MV-4-11 (cell line): ENCODE data around the gene MAP7.
"Not testable (repeated sequence)": the region's sequence is repeated elsewhere in the genome, so short reads cannot be mapped to it uniquely, and the experiment has no call there.

ENCODE experiments used
- DNase-seq: peaks from one replicate; lab custom pipeline; 2025; lab: John Stamatoyannopoulos, UW

Gene MAP7

DNA sequence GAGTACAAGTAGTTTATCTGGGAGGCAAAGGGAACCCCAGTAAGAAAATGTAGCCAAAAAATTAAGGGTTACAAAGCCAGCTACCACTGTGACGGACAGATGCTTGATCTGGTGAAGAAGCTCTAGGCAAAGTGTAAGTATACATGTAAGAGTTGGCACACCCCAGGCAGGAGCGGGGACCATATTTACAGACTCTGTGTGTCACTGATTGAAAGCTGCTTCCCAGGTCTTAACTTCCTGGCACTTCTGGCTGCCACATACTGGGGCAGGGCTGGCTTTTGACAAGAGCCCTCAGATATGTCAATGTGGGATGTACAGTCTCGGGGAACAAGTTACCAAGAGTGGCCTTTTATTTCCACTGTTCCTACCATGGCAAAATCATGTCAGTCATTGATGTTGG, 212.6 kb downstream of the MAP7 start:
- no peak for DNase-seq

DNA sequence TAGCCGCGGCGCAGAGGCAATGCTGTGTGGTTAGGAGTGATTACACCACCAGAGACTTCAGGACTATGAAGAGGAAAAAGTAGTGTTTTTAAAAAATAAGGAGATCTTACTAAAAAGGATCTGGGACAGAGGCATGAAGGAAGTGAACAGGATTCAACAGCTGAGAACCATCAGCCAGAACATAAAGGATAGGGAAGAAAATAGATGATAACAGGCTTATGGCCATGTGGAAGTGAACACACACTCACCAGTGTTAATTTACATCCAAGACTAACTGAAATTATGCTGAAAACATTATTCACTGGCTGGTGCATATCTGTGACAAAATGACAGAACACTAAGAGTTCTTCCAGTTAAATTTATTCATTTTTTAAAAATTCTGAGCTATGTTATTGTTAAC, 213.1 kb downstream of the MAP7 start:
- no peak for DNase-seq

DNA sequence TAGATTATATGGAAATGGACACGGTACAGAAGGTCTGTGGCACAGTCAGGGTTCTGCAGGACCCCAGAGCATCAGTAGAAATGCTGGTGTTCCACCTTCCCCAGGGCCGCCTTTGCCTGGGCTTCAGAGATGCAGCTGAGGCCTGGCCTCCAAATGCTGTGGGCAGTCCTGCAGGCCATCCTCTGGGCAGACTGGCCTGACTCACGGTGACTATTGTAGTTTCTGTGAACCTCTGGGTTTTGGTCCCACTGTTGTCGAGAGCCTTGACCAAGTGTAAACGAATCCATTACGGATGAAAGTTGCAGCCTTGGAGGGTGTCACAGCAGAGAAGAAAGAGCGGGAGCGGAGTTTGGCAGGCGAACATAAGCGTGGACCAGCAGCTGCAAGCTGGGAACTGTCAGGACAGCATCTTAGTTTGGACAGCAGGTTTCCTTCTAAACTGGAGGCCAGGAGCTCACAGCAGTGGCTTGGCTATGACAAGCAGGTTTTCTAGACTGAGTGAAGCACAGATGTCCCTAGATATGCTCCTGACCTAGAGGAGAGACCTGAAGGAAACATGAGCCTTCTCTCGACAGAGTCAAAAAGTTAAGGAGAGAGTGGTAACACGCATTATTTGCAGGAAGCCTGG, 214.4 kb downstream of the MAP7 start:
- DNase-seq, result no peak

DNA sequence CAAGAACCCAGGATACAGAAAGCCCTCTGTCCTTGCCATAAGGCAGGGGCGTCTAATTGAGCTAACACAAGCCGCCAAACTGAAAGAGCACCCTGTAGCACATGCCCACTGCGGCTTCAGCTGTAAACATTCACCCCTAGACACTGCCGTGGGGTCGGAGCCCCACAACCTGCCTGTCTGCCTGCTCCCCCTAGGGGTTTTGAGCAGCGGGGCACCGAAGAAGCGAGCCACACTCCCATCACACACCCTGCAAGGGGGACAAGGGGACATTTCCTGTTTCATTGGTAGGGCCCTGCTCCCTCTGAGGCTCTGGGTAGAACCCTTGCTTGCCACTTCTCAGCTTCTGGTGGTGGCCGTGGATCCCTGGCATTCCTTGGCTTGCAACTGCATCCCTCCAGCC, 215.4 kb downstream of the MAP7 start:
- DNase-seq, result no peak

DNA sequence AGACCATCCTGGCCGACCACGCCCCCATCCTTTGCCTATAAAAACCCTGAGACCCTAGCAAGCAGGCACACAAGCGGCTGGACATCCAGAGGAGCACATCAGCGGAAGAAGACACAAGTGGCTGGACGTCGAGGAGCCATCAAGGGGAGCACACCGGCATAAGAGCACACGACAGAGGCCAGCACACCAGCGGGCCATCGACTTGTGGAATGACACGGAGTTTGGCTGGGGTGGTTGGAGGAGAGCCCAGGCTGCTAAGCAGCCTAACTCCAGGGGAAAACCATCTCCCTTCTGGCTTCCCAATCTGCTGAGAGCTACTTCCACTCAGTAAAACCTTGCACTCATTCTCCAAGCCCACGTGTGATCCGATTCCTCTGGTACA, 215.8 kb downstream of the MAP7 start:
- no peak for DNase-seq

DNA sequence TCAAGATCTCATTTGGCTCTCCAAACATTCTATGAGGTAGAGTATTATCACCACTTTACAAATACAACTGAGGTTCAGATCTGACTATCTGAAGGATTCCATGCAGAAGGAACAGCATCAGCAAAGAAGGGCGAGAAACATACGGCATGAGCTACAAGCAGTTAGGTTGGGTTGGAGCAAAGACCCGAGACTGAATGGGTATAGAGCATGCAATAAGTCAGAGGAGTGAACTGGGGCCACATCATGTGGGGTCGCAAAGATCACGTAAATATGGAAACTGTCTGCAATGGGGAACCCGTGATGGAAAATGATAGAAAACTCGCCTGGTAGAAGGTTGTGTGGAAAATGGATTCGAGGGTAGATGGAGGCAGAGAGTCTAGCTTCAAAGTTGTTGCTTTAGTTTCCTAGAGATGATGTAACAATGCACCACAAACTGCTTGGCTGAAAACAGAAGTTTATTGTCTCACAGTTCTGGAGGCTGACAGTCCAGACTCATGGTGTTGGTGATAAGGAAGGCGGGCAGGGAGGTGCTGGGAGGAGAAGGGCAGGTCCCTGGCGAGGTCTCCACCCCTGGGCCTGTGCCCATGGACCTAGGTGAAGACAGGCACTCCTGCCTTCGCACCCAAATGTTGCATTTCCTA, 216.3 kb downstream of the MAP7 start:
- DNase-seq, result no peak

DNA sequence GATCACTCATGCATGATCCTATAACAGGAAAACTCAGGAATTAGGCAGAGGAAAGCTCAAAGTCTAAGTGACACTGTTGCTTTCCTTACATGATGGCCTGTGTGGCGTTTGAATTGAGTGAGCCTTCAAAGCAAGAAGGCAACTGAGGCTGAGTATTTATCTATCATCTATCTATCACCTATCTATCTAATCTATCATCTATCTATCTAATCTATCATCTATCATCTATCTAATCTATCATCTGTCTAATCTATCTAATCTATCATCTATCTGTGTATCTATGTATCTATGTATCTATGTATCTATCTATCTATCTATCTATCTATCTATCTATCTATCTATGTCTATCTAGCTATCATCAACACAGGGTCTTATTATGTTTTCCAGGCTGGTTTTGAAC, 218.8 kb downstream of the MAP7 start:
- no peak for DNase-seq

DNA sequence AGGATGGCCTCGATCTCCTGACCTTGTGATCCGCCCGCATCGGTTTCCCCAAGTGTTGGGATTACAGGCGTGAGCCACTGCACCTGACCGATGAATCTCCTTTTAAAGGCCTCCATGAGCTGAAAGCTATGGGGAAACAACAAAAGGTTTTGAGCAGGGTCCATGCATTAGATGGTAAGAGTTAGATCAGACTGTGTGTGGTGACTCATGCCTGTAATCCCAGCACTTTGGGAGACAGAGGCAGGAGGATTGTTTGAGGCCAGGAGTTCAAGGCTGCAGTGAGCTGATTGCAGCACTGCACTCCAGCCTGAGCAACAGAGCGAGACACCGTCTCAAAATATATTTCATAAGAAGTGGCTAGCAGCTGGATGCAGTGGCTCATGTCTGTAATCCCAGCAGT, 219.6 kb downstream of the MAP7 start:
- no peak for DNase-seq

DNA sequence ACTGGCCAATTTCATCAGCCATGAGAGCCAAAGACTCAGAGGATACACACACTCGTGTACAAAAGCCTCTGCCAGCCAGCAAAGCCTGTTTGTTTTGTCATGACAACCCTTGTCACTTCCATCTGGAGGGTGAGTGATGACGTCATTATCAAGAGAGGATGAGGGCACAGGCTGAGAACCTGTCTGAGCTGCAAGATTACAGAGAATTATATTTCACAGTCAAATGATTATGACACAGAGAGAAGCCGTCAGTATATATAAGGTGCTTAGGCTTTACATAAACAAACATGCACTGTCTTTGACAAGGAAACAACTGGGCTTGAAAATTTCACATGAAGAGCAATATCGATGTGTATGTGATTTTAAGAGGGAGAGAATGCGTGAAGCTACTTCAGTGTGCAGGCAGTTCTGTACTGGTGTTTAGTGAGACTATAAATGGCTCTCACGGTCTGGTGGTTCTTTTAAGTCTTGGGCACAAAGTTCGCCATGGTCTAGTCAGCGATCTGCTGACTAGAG, 224.1 kb downstream of the MAP7 start:
- DNase-seq, result no peak

DNA sequence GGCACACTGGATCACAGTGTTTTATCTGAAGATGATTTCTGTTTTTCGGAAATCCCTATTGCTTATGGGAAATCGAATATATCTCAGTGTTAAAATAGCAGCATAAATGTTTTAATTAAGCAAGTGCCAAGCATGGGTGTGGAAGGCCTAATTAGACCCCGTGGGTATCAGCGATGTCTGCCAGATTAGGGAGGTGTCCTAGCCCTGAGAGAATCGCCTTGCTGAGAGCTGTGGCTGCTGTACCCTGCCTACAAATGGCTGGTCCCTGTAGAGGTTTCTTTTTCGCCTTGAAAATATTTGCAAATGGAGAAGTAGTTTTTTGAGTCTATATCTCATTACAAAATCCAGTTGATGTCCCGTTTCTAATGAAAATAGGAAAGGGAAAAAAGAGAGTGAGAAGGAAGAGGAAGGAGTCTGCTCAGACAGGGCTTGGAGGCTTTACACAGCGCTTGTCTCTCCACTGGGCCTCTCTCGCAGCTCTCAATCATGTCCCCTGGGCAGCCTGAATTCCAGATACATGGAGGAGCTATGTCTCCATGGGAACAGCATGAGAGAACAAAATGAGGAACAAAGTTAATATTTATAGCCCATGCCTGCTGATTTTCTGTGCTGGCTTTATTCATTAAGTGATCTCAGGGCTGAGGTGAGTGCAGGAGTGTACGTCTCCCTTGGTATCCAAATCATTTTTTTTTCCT, 225.4 kb downstream of the MAP7 start:
- DNase-seq, result peak; percentile 14

DNA sequence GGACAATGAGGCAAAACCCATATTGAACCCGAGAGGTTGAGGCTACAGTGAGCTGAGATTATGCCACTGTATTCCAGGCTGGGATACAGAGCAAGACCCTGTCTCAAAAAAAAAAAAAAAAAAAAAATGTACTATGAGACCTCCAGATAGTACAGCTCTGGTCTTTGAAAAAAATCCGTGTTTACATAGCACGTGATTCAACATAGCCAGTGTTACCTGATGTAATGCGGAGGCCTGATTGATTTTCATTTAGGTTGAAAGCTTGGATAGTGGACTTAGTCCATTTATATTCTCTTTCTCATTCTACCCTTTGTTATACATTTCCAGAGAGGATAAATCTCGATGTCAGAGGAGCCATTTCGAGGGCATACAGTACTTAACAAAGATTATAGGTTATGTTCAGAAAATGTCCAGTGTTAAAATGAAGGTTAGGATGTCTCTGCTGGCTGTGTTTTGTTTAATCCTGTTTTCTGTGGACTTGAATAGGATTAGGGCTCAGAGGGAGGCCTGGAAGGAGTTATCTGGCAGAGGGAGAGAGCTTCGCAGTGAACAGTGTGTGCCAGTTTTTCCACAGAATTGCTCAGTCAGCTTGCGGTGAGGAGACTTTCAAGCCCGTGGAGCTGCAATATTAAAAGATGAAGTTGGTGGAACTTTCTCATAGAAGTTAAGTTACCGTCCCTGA, 226.7 kb downstream of the MAP7 start:
- DNase-seq, result no peak

DNA sequence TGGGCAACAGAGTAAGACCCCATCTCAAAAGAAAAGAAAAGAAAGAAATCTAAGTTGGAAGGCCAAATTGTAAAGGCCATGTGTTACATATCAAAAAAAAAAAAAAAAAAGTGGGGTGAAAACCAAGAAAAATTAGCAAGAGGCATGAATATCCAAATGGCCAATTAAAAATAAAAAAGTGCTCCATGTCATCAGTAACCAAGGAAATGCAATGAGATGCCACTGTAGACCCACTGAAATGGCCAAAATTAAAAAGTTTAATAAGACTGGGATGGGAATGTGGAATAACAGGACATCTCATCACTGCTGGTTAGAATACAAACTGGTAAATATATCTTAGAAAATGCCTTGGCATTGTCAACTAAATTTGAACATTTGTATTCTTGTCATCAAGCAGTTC, 230.5 kb downstream of the MAP7 start:
- no peak for DNase-seq

DNA sequence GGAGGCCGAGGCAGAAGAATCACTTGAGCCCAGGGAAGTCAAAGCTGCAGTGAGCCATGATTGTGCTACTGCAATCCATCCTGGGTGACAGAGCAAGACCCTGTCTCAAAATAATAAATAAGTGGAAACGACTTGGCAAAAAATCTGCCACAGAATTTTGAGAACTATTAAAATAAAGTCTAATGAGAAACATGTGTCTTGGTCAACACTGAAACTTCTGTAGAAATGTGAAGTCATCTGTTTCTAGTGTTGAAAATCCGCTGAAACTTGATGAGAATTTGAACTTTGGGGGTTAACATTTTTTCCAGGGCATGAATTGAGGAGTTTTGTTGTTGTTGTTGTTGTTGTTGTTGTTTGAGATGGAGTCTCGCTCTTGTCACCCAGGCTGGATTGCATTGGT, 231.5 kb downstream of the MAP7 start:
- DNase-seq, result no peak

DNA sequence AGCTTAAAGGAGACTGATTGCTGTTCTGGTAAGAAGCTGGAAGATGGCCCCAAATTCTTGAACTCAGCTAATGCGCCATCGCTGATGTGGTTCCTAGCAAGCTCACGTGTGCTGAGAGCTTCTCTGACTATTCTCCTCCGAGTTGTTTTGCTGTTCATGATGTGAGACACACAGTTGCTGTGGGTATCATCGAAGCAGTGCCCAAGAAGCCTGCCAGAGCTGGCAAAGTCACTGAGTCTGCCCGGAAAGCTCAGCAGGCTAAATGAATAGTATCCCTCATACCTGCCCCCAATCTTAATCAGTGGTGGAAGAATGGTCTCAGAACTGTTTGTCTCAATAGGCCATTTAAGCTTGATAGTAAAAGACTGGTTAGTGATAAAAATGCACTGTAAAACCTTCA, 232.3 kb downstream of the MAP7 start:
- no peak for DNase-seq

DNA sequence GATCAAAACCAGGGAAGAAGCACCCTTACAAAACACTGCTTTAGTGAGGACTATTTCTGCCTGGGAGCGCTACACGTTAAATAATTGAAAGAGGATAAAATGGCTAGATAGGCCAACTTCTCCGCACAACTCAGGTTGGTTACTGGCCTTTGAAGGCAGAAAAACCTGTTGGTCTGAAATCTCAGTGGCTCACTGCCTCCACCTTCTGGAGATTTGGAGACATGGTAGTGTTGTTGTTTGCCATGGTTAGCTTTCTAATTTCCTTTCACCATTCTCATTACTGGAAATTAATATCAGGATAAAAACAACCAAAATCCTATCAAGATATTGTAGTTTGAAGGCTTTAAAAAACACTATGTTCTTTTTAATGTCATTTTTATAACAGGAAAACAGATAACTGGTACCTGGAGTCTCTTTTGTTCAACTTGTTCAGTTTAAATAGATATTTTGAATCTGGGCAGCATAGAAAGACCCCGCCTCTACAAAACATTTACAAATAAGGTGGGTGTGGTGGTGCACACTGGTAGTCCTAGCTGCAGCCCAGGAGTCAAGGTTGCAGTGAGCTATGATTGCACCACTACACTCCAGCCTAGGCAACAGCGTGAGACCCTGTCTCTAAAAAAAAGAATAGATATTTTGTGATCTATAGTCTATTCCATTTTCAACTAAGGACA, 233.1 kb downstream of the MAP7 start:
- peak; percentile 7 for DNase-seq

DNA sequence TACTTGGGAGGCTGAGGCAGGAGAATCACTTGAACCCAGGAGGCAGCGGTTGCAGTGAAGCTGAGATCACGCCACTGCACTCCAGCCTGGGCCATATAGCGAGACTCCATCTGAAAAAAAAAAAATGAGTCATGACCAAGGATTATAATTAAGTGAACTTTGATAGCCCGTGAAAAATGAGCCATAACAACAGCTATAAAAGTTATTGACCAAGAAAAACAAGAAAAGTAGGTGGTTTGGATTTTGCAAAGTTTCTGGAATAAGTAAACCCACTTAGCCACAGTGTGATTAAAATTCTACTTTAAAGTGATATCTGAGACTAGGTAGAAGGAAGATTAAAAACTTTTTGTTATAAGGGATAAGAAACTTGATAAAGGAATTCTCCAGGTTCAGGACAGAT, 234.6 kb downstream of the MAP7 start:
- DNase-seq, result no peak

DNA sequence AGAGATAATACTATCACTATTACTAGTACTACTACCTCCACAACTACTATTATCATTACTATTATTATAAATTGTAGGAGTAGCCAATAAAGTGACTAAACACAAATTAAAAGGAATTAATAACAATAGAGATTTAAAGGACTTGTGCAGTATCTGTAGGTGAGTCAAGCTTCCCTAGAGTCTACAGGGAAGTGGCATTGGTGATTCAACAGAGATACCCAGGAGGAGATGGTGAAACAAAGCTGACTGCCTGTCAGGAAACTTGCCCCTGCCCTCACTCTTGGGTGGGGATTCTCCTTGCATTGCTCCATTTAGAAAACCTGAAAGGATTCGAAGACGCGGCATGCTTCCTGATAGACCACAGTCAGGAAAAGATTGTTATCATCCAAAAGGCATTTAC, 237.2 kb downstream of the MAP7 start:
- no peak for DNase-seq

DNA sequence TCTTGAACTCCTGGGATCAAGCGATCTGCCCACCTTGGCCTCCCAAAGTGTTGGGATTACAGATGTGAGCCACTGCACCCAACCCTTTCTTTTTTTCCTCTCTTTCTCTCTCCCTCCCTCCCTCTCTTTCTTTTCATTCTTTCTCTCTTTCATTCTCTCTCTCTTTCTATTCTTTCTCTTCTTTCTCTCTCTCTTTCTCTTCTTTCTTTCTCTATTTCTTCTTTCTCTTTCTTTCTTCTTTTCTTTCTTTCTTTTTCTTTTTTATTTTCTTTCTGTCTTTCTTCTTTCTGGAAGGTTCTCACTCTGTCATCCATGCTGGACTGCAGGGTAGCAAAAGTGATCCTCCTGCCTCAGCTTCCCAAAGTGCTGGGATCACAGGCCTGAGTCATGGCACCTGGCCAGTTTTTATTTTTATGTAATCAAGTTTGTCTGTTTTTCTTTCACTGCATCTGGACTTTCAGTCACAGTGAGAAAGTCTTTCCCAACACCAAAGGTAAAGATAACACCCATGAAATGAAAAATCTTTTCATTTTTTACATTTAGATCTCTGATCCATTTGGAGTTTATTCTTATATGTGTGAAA, 240.4 kb downstream of the MAP7 start:
- no peak for DNase-seq

DNA sequence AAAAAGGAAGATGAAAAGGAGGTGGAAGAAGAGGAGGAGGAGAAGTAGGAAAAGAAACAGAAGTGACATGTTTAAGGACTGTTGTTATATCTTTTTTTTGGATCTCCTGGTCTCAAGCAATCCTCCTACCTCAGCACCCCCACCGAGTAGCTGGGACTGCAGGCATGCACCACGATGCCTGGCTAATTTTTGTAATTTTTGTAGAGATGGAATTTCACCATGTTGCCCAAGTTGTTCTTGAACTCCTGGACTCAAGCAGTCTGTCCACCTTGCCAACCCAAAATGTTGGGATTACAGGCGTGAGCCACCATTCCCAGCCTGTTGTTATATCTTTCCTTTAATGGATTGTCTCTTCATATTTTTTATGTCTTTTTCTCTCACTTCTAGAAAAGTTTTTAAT, 241.1 kb downstream of the MAP7 start:
- DNase-seq, result no peak

DNA sequence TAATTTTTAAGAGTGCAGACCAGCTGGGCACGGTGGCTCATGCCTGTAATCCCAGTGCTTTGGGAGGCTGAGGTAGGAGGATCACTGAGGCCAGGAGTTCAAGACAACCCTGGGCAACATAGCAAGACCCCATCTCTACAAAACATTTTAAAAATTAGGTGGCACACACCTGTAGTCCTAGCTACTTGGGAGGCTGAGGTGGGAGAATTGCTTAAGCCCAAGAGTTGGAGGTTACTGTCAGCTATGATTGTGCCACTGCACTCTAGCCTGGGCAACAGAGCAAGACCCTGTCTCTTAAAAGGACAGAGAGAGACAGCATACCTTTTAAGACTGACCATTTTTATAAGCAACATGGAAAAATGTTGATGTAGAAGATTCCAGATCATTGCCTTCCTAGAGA, 241.8 kb downstream of the MAP7 start:
- DNase-seq, result not testable (repeated sequence)

DNA sequence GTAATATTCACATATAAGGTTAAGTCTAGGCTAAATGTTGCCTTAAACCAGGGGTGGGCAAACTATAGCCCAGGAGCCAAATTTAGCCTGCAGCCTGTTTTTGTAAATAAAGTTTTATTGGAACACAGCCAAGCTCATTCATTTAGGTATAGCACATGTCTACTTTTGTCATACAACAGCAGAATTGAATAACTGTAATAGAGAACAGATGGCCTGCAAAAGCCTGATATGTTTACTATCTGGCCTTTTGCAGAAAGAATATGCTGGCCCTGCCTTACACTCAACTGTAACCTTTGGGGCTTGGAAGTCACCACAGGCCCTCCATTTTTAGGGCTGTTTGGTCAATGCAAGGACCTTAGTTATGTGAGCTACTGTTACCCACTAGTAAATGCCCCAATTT, 242.9 kb downstream of the MAP7 start:
- DNase-seq, result no peak

DNA sequence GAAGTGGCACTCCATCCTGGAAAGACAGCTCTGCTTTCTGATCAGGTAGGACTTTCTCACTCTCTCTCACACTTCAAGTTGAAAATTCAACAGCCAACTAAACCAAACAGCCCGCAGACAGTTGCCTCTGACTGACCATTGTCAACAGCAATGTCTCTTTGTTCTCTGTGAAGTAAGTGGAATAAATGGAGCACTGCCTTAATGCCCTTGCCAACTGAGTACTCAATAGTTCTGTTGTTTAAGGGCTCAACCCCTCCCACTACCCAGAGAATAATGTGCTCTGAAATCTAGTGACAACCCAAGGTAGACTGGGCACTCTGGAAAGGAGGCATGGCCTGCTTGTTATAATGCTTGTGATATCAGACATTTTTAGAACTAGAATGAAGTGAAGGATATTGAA, 243.8 kb downstream of the MAP7 start:
- DNase-seq, result no peak
